Tongue (tissue), 2 donors: ENCODE data around the gene KIAA1549. TPM values are rescaled to one million over a fixed set of nuclear protein-coding genes. Genes with fewer than 3 reads are reported as not detected.
"Not testable (repeated sequence)": the region's sequence is repeated elsewhere in the genome, so short reads cannot be mapped to it uniquely, and the experiment has no call there.

Experiments used
- DNase-seq: peaks from one replicate; pipeline ENCODE4 v3.0.0-alpha.2; 2015
- total RNA-seq: library from RNA; depleted of rRNA; stranded (reverse); fragments of >200 nt; gene quantifications from one replicate; pipeline ENCODE4 v1.2.3, GENCODE V29; 2014

KIAA1549 gene
- total RNA-seq, 1 donor from 2014 or later = 5.8 TPM

DNA sequence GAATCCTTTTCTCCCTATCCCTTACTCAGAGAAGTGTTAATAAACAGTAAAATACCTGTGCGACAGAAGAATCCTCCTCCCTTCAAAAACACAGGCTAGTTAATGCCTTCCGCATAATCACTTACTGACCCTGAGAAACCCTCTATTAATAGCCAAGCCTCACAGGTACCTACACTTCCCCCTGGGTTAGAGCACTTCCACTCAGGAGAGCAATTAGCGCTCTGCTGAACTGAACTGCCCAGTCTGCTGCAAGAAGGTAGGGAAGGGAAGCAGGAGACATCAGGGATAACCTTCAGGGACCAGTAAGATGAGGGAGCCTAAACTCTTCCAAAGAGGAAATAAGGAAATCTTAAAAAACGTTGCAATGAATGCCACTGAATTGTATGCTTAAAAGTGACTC is 39.6 kb downstream of the KIAA1549 start:
- no peak for DNase-seq

DNA sequence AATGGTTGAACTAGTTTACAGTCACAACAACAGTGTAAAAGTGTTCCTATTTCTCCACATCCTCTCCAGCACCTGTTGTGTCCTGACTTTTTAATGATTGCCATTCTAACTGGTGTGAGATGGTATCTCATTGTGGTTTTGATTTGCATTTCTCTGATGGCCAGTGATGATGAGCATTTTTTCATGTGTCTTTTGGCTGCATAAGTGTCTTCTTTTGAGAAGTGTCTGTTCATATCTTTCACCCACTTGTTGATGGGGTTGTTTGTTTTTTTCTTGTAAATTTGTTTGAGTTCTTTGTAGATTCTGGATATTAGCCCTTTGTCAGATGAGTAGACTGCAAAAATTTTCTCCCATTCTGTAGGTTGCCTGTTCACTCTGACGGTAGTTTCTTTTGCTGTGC is 40.6 kb downstream of the KIAA1549 start:
- not testable (repeated sequence) for DNase-seq

DNA sequence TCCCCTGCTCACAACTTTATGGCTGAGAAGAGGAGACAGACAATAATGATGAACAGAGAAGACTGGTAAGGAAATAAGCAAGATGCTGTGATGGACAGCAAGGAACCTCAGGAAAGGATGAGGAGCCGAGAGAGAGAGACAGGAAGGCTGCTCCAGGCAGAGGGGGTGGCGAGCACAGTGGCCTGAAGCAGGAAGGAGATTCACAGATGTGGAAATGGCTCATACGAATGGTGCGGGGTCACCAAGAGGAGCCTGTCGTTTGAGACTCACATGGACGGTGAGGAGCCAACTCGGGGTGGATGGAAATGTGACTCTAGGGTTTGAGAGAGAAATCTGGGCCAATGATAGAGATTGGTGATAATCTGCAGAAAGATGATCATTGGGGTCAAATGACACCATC is 43.7 kb downstream of the KIAA1549 start:
- DNase-seq = no peak

DNA sequence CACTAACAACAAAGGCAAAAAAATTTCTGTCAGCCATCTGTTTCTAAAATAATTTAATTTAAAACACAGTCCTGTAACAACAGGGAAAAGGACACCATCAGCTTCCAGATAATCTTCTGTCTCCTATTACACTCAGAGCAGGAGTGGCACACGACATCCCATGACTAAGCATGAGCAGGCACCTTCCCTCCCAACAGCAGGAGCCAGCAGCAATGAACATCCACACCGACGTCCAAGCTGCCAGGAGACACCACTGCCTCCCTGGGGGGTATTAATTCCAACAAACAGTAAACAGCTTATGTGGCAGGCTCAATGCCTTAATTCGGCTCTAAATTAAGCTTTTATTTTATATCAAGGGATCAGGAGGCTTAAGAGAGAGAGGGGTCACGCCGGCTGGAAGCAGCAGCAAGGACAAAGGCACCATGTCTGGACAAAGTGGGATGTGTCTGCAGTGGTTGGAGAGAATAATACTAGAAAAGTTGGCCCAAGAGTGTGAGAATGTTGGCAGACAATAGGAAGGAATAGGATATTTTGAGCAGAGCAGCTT is 45.7 kb downstream of the KIAA1549 start:
- peak; percentile 67 for DNase-seq

DNA sequence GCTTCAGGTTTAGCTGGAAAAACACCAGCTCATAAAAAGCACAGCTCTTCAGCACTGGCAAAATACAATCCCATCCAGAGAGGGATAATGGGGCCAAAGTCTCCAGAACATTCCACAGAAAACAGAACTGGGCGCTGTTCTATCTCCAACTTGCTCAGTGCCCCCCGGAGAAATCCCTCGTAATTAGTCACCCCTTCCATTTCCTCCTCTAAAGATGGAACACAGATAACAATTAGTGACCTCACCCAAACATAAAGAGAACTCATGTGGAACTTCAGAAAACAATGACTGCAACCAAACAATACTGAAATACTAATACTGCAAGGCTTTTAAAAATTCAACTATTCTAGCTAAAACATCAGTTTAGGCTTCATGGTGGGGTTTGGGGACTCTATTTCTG is 46.3 kb downstream of the KIAA1549 start:
- no peak for DNase-seq

DNA sequence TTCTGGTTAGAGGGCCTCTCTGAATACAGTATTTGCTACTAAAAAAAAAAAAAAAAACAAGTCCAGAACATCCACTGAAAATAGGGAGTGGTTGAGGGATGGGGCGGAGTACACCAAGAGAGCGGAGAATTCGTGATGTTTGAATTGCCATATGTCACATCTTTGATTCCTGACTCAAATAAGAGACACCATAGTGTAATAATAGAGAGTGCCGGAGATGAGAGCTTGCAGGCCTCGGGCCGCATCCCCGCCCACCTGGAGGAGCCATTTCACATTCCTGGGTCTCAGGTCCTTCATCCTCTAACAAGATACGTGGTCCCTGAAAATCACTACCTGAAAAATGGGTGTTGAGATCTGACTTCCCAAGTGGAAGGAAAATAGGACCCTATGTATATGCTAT is 46.8 kb downstream of the KIAA1549 start:
- no peak for DNase-seq

DNA sequence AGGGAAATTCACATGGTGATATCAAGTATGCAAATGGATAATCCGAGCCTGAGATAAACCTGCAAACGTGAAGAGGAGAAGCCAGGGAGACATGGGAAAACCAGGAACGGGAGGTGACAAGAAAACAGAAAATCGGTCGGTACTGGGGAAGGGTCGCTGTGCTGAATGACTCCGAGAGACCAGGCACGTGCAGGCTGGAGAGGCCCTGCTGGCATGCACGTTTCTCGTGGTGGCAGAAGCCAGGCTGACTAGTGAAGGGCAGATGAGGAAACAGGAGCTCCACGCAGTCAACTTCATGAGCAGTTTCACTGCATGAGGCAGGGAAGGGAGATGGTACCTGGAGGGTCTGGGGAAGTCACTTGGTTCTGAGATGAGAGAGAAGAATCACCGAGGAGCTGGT is 48.3 kb downstream of the KIAA1549 start:
- no peak for DNase-seq

DNA sequence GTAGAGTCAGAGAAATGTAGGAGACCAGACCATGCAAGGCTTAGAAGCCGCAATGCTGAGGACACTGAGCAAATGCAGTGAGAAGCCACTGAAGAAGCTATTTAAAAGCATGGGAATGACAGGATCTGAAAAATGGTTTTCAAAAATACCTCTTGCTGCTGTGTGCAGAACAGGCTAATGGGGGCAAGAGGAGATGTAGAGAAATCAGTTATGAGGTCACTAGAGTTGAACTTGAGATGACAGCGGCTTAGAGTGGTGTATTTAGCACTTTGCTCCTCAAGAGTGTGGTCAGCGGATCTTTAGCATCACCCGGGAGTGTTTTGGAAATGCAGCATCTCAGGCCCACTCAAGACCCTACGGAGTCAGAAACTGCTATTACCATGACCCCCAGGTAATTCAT is 48.8 kb downstream of the KIAA1549 start:
- DNase-seq = no peak

DNA sequence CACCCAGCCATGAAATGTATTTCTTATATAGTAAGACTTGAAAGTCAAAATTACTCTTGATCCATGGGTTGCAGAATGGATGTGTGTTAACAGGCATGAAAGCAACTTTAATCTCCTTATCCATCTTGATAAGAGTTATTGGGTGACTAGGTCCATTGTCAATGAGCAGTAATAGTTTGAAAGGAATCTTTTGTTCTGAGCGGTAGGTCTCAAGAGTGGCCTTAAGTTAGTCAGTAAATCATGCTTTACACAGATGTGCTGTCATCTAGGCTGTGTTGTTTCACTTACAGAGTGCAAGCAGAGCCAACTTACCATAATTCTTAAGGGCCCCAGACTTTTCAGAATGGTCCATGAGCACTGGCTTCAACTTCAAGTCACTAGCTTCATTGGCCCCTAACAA is 51.2 kb downstream of the KIAA1549 start:
- no peak for DNase-seq

DNA sequence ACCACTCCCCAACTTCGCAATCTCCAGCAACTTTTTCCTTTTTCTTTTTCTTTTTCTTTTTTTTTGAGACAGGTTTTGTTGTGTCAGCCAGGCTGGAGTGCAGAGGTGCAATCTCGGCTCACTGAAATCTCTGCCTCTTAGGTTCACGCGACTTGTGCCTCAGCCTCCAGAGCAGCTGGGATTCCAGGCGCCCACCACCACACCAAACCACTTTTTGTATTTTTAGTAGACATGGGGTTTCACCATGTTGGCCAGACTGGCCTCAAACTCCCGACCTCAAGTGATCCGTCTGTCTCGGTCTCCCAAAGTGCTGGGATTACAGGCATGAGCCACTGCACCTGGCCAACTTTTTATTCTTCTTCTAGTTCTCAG is 55.0 kb downstream of the KIAA1549 start:
- DNase-seq = no peak

DNA sequence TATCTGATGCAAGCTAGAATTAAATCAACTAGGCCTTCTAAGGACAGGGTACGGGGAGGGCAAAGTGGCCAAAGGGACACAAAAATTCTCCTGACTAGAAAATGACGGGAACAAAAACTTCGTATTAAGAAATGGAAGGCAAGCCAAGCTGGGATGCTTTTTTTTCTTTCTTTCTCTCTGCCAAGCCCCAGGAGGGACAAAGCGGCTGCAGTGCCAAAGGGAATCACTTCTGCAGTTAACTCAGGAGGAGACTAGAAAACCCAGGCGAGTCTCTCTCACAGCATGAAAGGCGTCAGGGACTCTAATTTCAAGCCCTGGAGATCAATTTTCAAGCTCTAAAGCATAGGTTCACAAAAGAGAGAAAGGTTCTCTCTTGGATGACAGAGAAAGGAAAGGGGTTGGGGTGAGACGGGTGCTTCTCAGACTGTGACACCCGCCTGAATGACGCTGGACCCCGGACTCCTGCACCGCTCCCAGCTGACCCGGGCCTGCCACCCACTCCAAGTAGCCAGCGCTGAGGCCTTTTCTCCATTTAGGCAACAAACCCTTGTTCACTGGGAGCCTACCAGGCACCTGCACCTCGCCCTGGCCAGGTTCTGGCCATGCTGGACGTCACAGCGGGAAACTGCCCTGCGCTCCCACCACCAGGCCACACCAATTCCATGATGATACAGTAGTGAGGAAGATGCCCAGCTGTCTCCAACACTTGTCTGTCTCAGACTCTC is 56.5 kb downstream of the KIAA1549 start:
- DNase-seq = peak; percentile 33

DNA sequence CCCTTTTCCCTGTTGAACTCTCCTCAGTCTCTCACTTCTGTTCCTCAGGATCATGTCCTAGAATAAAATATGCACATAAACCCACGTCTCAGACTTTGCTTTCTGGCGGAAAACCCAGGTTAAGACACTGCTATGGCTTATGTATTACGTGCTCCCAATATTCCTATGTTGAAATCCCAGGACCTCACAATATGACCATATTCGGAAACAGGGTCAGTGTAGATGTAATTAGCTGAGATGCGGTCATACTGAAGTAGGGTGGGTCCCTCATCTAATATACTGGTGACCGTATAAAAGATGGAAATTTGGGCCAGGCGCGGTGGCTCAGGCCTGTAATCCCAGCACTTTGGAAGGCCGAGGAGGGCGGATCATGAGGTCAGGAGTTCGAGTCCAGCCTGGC is 59.9 kb downstream of the KIAA1549 start:
- no peak for DNase-seq

DNA sequence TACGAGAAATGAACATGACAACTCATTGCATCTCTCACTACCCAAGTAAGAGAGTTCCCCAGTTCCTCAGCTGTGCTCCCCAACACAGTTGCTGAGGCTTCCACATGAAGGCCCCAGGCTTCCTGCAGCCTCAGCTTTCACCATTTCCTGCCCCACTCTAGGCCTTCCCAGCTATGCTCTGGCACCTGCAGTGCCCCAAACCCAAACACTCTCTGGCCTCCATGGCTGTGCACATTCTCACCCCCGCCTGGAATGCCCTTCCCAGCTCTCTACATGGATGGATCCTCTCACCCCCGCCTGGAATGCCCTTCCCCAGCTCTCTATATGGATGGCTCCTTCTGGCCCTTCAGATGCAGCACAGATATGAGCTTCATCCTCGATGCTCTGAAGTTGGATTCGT is 61.3 kb downstream of the KIAA1549 start:
- DNase-seq = no peak

DNA sequence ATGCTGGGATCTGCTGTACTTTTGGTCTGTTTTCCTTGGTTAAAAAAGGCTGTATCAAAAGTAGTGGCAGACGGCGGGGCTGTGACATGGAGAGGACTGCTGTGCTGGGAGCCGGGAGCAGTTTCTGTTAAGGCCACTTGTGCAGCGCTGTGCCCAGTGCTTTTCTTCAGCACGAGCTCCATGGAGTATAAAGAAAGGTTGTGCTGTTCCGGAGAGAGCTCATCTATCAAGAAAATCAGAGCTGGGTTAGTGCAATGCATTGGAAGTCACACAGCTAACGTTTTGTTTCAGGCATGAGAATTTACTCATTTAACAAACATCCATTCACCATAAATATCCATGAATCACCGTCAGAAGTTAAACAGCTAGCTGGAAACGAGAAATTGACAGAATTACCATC is 62.0 kb downstream of the KIAA1549 start:
- no peak for DNase-seq

DNA sequence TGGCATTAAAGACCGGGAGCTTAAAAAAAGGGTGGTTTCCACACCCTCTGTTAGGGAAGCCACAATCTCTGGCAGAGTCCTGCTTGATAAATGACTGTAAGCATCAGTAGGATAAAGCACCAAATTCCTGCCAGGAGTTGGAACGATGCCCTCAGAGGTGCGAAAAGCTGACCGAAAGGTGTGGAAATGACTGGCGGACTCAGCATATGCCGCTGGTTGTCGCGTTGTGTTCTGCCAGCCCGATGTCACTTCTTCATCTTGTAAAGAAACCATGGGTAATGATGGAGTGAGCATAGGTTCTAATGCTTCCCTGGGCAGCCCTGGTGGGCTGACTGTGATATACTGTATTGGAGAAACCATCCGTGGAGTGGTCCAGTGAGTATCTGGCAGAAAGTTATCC is 62.4 kb downstream of the KIAA1549 start:
- no peak for DNase-seq

DNA sequence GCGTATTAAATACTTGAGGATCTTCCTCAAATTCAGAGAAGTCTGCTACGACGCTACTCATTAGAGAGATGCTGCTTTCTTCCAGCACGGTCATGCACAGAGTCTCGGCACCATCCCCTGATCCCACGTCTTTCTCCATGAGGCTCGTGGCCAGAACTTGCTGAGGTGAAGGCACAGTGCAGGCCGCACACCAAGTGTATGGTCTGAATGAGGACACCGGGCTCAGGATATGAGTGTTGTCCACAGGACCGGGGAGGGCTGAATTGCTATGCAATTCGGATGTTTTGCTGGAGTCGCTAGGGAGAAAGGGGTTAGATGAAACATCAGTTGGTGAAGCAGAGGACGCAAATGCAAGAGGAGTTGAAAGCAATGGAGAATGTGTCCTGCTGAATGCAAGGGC is 63.0 kb downstream of the KIAA1549 start:
- no peak for DNase-seq

DNA sequence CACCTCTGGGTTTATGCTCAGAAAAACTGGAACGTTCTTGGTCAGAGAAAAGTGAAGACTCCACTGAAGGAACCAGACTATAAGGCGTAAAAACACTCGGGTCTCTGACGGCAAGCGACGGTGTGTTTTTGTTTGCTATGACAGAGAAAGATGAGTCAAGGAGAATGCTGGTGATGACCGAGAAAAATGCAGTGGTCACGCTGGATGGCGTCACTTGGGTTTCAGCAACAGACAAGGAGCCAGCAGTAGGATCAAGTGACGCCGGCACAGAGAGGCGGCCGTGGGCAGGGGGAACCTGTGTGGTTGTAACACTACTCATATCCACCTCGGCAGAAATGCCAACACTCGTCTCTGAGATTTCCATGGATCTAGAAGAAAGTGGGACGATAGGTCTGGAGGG is 63.4 kb downstream of the KIAA1549 start:
- DNase-seq = peak; percentile 50

DNA sequence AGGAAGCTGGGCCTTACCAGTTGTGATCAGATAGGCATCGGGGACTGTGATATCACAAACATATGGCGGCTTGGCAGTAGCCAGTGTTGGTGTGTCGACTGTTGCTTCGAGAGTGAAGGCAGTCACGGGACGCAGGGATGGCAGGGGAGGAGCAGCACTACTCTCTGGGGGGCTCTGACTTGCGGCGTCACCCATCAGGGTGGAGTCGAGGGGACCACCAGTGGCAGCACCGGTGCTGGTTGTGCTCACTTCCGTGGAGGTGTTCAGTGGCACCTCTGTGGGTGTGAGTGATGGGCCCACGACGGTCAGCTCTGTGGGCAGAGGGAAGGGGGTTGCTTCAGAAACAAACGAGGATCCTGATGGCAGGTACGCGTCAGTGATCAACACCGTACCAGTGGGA is 64.5 kb downstream of the KIAA1549 start:
- DNase-seq = no peak

DNA sequence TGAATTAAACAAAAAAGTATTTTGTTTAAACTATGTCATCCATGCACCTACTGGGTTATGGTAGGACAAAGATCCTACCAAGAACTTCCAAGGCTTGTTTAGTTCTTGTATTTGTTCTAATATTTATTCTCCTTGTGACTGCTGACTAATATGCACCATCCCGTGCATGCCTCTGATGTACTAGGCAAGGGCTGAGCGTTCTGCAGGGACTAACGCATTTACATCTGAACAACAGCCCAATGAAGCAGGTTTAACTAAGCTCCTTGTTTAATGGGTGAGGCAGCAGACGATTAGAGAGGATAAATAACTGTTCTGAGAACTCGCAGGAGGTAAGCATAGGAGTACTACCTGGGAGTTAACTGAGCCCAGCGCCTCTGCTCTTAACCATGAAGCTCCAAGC is 64.9 kb downstream of the KIAA1549 start:
- no peak for DNase-seq

DNA sequence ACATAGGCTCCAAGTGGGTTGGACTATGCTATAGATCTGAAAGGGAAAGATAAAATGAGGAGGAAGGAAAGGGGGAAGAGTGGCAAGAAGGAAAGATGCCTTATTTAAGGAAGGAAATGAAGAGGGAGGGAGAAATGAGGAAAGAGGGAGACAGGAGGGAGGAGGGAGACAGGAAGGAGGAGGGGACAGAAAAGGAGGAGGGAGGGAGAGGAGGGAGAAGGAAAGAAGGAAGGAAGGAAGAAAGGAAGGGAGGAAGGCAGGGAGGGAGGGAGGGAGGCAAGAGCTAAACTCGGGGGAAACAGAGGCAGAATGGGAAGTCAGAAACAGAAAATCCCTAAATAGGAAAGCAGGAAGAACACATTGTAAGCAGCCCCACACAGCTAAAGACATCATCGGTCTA is 67.4 kb downstream of the KIAA1549 start:
- no peak for DNase-seq

DNA sequence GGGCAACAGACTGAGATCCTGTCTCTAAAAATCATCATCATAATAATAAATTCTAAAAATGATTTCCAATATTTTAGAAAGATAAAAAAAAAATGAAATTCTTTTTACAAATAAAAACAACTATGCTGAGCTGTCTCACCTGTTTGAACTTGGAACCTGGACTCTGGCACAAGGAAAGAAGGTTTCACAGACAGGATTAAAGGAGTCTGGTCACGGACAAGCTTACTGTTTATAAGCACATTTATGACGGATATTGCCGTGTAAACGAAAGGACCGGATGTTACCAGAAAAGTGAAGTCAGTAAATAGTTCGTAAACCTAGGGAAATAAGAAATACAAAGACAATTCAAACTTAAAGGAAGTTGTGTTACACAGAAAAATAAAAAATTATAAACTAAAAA is 70.2 kb downstream of the KIAA1549 start:
- DNase-seq = no peak

DNA sequence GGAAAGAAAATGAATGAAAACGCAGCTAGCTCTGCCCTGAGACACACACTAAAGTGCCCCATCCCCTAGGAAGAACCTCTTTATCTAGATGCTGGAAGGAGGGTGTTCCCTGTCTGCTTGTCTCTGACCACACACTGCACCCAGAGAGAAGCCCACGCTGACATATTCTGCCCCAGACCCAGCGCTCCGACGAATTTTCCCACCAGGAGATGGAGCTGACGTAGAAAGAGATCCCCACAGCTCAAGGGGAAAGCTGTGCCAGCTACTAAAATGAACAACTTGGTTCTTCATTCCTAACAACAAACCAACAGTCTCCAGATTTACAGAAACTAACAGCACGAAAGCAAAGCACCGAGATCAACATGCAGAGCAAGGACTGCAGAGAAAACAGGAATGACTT is 73.3 kb downstream of the KIAA1549 start:
- no peak for DNase-seq

DNA sequence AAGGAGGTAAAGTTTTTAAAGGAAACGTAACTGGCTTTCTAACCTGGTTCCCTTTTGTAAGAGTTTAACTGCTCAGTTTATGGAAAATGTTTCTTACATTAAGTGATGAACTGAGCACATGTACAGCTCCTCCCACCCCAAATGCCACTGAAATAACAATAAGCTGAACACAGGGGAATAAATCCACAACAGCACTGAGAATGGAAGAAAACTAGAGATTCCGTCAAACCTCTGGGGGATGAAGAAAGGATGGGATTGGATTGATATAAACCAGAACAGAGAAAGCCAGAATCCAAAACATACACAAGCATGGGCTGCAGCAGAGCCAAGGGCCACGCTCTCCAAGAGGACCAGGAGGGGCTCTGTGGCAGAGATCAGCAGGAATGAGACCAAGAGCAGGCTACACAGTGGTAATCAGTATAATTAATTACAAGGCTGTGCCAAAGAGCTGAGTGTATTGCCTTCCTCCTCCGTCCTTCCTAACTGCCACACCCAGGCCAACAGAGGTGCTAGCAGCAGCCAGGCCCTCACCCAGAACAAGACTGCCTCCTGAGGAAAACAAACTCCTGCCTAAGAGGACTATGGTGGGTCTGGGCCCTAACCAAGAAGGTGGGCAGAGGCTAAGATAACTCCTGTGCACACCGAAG is 73.9 kb downstream of the KIAA1549 start:
- peak; percentile 44 for DNase-seq

DNA sequence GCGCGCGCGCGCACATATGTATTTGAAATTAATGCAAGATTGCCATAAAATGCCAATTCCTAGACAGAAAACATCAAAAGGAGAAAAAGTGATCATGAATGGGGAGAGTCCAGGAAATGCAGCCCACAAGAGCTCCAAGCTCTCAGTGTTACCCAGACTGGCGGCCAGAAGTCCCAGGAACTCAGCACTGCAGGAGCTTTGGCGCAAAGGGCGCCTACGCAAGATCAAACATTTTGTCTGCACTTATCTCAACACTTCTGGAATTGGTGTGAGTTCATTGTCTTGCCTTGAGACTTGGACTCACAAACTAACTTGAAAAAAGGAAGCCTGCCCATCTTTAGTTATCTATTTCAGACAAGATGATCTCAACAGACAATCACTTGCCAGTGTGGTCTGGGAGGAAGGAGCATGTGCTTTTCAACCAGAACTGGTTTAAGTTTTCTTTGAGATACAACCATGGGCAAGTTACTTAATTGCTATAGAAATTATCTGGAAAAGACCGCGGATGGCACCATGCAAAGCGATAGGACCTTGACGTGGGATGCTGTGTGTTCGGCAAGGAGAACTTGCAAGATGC is 77.2 kb downstream of the KIAA1549 start:
- DNase-seq = no peak
